OCI-LY1 (cell line): ENCODE data around the gene PDHX.

Source experiments
- EZH2 ChIP-seq: fragments of 200-600 bp; sonication (generic), shearing (Covaris generic); IDR thresholded peaks from 2 replicates; pipeline ENCODE4 v1.8.0; 2017; ENCODE audit warnings: borderline replicate concordance, mixed run types, mild to moderate bottlenecking, antibody characterized with exemption, low read length, moderate library complexity, mixed read lengths
- TF ChIP-seq, protein P1 (sequence below): fragments of 200-600 bp; sonication (generic), shearing (Covaris generic); IDR thresholded peaks from 2 replicates; pipeline ENCODE4 v1.5.1; 2017; ENCODE audit warnings: mild to moderate bottlenecking, antibody characterized with exemption, low read length, moderate library complexity, mixed read lengths

DNA sequence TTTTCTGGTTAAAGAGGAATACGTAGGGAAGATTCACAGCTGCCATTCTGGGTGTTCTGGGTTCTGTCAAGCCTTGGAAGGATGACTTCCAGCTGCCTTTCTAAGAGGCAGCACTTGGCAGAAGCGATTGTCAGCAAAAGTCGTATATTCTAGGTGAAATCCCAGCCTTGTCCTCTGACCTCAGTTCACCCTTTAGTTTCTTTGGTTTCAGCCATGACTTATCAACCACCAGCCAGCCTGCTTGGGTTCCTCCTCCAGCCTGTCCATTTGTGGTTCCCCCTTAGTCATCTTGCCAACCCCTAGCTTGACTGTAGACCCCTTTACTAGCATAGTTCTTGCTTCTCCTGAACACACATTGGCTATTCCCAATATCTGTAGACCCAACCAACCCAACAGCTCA, 120.2 kb downstream of the PDHX start:
- TF ChIP-seq, protein P1, sequence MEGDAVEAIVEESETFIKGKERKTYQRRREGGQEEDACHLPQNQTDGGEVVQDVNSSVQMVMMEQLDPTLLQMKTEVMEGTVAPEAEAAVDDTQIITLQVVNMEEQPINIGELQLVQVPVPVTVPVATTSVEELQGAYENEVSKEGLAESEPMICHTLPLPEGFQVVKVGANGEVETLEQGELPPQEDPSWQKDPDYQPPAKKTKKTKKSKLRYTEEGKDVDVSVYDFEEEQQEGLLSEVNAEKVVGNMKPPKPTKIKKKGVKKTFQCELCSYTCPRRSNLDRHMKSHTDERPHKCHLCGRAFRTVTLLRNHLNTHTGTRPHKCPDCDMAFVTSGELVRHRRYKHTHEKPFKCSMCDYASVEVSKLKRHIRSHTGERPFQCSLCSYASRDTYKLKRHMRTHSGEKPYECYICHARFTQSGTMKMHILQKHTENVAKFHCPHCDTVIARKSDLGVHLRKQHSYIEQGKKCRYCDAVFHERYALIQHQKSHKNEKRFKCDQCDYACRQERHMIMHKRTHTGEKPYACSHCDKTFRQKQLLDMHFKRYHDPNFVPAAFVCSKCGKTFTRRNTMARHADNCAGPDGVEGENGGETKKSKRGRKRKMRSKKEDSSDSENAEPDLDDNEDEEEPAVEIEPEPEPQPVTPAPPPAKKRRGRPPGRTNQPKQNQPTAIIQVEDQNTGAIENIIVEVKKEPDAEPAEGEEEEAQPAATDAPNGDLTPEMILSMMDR = no peak
- no peak for TF ChIP-seq EZH2
